GM12875 (cell line): ENCODE measurements around the gene GATA3.
A peak's percentile ranks its signal among the peaks of the same experiment; 100 is the strongest.

Experiments
- H3K4me3 ChIP-seq: one replicate; pipeline ENCODE4 v1.5.1; 2011; ENCODE audit warnings: low read depth, low read length, control low read depth
- TF ChIP-seq, protein P1 (sequence below): IDR thresholded peaks from 2 replicates; pipeline ENCODE4 v1.5.1; 2011; ENCODE audit warnings: low read depth, mild to moderate bottlenecking, control low read depth, inconsistent platforms, low read length, moderate library complexity, borderline replicate concordance; ENCODE audit not compliant: insufficient read depth

GATA3 gene

DNA sequence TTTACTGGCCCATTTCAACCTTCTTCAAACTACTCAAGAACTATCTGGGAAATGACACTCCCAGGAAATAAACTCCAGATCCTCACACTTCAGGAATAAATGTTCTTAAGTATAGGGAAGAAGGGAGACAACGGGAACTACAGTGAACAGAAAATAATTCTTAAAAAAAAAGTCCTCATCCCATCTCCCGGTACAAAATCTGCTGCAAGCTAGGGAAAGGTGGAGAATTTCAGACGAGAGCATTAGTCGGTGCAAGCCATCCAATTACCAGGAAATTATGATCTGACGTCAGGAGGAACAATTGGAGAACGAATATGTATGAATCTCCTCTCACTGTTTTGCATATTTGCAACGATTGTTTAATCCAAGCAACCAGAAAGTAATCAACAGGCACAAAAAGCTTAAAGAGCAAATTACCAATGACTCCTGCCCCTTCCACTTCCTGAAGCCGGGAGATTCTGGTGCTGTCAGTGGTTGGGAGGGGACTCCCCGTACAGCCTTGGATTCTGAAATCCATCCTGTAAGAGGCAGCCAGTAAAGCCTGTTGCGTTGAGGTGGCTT lies 15.1 kb upstream of the GATA3 start:
- H3K4me3 ChIP-seq: no peak overlapping the region
- TF ChIP-seq, protein P1, sequence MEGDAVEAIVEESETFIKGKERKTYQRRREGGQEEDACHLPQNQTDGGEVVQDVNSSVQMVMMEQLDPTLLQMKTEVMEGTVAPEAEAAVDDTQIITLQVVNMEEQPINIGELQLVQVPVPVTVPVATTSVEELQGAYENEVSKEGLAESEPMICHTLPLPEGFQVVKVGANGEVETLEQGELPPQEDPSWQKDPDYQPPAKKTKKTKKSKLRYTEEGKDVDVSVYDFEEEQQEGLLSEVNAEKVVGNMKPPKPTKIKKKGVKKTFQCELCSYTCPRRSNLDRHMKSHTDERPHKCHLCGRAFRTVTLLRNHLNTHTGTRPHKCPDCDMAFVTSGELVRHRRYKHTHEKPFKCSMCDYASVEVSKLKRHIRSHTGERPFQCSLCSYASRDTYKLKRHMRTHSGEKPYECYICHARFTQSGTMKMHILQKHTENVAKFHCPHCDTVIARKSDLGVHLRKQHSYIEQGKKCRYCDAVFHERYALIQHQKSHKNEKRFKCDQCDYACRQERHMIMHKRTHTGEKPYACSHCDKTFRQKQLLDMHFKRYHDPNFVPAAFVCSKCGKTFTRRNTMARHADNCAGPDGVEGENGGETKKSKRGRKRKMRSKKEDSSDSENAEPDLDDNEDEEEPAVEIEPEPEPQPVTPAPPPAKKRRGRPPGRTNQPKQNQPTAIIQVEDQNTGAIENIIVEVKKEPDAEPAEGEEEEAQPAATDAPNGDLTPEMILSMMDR: no peak

DNA sequence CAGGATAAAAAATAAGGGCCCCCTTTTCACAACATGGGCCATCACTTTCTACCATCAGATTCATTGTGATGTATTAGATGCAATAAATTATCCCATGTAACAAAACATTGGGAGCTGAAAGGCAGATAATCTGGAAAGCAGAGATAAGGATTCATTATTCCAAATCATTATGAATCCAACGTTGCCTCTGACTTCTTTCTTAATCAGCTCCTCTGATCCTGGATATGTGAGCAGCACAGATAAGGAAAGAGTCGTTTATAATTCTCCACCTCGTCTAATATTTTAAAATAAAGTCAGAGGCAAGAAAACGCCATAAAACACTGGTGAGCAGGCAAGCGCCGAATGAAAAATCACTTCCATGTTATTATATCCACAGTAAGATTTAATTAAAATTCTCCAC lies 13.8 kb upstream of the GATA3 start:
- TF ChIP-seq, protein P1: no peak
- H3K4me3 ChIP-seq: no peak overlapping the region

DNA sequence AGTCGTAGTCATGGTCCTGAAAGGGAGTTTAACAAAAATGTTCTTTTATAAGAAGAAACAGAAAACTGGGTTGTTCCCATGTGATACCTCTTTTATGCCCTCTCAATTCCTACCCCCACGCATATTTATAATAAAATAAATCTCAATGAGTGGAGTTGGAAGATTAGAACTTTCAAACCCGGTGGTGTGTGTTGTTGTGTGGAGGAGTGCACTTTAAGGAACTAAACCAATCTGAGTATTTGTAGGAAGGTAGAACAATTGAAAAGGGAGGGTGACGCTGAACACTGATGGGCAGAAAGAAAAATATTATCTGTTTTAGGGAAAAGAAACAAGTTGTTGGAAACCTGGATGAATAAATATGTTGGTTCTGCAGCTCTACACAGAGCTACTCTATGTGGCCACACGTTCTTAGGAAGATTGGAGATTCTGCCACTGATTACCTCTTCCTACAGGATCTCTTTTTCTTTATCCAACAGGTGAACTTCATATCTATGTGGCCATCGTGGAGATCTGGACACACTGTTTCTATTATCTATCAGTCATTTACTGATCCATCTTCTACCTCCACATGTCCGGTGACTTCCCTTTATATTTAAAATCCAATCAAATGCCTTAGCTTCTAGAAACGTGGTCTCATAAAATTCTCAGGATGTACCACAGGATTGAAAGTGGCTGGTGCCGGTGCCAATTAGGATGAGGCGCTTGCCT lies 13.1 kb upstream of the GATA3 start:
- H3K4me3 ChIP-seq: no peak overlapping the region
- TF ChIP-seq, protein P1: no peak

DNA sequence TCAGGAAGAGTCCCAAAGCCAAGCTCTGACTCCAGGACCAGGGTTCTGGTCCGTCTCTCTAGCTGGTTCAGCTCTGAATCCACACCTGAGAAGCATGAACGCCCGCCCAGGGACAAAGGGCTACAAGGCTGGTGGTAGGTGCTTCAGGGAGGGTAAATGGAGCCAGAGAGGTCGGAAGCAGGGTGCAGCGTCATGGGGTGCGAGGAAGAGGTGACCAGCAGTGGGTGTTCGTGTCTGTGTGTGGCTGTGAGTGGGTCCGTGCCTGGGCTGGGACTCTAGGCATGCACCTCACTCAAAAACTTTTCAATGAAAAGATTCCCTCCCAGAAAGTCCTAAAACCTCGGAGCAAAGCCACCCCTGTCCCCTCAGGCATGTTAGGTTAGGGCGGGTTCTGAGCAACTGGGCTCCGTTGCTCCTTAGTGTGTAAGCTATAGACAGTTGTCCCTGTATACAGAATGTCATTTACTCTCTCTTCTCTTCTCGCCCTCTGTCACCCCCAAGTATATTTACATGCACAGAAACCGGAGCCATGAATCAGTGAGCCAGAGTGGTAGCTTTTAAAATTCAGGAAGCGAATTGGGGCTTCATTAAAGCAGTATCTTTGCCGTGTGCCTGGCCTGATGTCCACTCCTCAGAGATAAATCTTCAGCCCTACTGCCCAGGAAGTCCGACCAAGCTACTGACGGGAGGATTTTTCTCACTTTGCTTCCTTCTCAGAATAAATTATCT lies 12.3 kb upstream of the GATA3 start:
- TF ChIP-seq, protein P1: no peak
- no peak overlapping the region for H3K4me3 ChIP-seq

DNA sequence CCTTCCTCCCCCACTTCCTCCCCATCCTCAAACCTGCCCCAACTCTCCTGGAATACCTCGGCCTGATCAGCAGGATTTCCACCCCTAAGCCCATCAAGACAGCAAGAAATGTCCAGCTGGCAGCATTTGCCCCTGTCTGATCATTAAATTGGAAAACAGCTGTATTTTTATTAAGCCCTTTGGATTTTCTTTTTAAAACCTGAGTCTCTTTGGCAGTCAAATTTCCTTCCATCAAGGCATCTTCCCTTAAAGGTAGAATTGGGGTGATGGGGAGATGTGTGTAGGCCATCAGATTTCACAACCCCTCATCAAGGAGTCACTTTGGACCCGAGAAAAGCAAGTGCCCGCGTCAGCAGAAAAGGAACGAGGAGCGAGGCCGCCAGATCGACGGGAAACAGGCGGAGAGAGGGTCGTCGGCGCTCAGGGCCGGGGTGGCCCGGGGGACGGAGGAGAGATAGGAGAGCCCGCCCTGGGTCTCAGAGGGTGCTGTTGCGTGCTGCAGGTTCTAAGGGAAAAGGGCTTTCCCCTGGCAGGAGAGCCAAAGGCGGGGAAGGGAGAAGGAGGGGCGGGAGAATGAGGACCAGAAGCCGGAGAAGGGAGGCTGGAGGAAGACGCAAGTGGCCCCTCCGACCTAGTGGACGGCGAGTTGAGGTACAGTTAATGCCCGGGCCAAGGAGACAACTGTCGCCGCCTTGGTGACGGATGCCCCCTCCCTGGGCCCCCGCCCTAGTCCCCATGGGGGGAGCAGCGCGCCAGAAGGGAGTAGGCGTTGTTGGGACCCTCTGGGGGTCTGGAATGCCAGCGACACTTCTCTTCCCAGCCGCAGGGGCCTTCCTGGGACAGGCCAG lies 11.5 kb upstream of the GATA3 start:
- TF ChIP-seq, protein P1: no peak

DNA sequence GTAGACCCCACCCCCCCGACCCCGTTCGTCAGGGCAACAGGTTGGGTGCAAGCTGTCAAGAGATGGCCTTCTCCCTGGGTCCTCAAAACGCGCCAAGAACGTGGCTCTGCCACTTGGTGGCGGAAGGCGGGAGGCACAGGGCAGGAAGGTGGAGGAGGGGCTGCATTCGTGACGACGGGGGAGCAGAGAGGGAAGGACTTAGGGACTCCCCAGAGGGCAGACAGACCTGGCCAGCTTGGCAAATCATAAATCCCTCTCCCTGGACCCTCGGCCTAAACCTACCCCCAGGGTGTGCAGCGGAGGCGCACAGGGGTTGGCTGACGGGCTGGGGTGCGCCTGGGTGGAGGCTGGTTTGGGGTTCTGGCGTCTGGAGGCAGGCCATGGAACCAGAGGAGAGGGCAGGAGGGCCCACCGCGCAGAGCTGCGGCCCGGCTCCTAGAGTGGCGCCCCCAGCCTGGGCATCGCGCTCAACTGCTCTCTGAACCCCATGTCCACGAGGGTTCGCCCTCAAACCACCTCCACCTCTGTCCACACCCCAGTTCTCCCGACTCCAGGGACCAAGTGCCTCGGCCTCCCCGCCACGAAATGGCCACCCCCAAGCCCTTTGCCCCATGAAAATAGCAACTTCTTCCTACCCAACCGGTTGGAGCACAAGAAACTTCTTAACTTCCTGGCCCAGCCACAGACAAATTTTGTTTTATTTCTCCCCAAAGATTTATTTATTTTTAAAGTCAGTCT lies 10.8 kb upstream of the GATA3 start:
- TF ChIP-seq, protein P1: peak; percentile 40
- H3K4me3 ChIP-seq: peak overlapping the region; percentile 38

More for the DNA sequence above, 11.5 kb upstream of the GATA3 start:
- H3K4me3 ChIP-seq: no peak overlapping the region
